BE2C (cell line): ENCODE measurements around the gene RAG2. TPM values are rescaled to one million over a fixed set of nuclear protein-coding genes. Genes with fewer than 3 reads are reported as not detected.

Experiments used
- DNase-seq: peaks from one replicate; pipeline ENCODE4 v3.0.0-alpha.2; 2020
- H3K27me3 ChIP-seq: fragments of 250-450 bp; sonication (Bioruptor Pico); 2 replicates; pipeline ENCODE4 v1.5.1; 2020; ENCODE audit warnings: mild to moderate bottlenecking
- H3K36me3 ChIP-seq: fragments of 250-450 bp; sonication (Bioruptor Pico); 2 replicates; pipeline ENCODE4 v1.5.1; 2020; ENCODE audit warnings: mild to moderate bottlenecking
- H3K4me1 ChIP-seq: fragments of 250-450 bp; sonication (Bioruptor Pico); 2 replicates; pipeline ENCODE4 v1.5.1; 2020
- H3K4me3 ChIP-seq: 2 replicates; pipeline ENCODE4 v1.5.1; 2011; ENCODE audit warnings: low read depth, low read length
- H3K9me3 ChIP-seq: fragments of 250-450 bp; sonication (Bioruptor Pico); 2 replicates; pipeline ENCODE4 v1.5.1; 2020
- CTCF ChIP-seq: IDR thresholded peaks from 2 replicates; pipeline ENCODE4 v1.5.1; 2012; ENCODE audit warnings: mild to moderate bottlenecking, low read depth, low read length
- polyA plus RNA-seq: library from polyadenylated mRNA; unstranded; fragments of >200 nt; gene quantifications from one replicate; pipeline ENCODE4 v1.2.1, GENCODE V29; 2012; ENCODE audit warnings: low read depth, missing spikeins; ENCODE audit not compliant: insufficient read length, insufficient read depth

The RAG2 gene
- 0.56 TPM for polyA plus RNA-seq

- Histone ChIP-seq H3K4me3 (no peak within 1 kb of the TSS), H3K27me3 (no peaks in the 10 kb centered on the region), H3K4me1 (no peaks in the 10 kb centered on the region; the same call in 1 of the 2 replicates), H3K9me3 (no peaks in the 10 kb centered on the region), H3K36me3 (no peaks in the 10 kb centered on the region)
- no peak for DNase-seq
- no peak for TF ChIP-seq CTCF
These were observed at the start of gene RAG2 for GRCh38 chr11:36598051-36598450. RAG2 (minus strand) TSS chr11:36598236; CDS start chr11:36594168, 4,068 bp downstream.

- H3K36me3 ChIP-seq = no peaks in the 10 kb centered on the region
- no peak for TF ChIP-seq CTCF
- no peaks in the 10 kb centered on the region for H3K27me3 ChIP-seq
- H3K9me3 ChIP-seq = no peaks in the 10 kb centered on the region
- no peaks in the 10 kb centered on the region for H3K4me1 ChIP-seq
- no peak overlapping the region for H3K4me3 ChIP-seq
- DNase-seq = no peak
These were observed 40.5 kb upstream of the RAG2 start for GRCh38 chr11:36638556-36638955.

GRCh38 chr11:36635066-36635862 is 37.2 kb upstream of the RAG2 start:
- TF ChIP-seq CTCF = no peak
- no peaks in the 10 kb centered on the region for H3K4me1 ChIP-seq
- no peak overlapping the region for H3K4me3 ChIP-seq
- DNase-seq = no peak
- no peaks in the 10 kb centered on the region for H3K9me3 ChIP-seq
- no peaks in the 10 kb centered on the region for H3K27me3 ChIP-seq
- H3K36me3 ChIP-seq = no peaks in the 10 kb centered on the region

GRCh38 chr11:36631774-36632173 is 33.7 kb upstream of the RAG2 start:
- no peak overlapping the region for H3K4me3 ChIP-seq
- no peak for DNase-seq
- H3K27me3 ChIP-seq = no peaks in the 10 kb centered on the region
- no peaks in the 10 kb centered on the region for H3K36me3 ChIP-seq
- no peaks in the 10 kb centered on the region for H3K9me3 ChIP-seq
- H3K4me1 ChIP-seq = no peaks in the 10 kb centered on the region
- no peak for TF ChIP-seq CTCF

- TF ChIP-seq CTCF = no peak
- Histone ChIP-seq H3K36me3 (no peaks in the 10 kb centered on the region), H3K27me3 (no peaks in the 10 kb centered on the region), H3K4me3 (peak overlapping the region; percentile 14), H3K9me3 (no peaks in the 10 kb centered on the region), H3K4me1 (no peaks in the 10 kb centered on the region)
- peak; percentile 14 for DNase-seq
These were observed 30.8 kb upstream of the RAG2 start for GRCh38 chr11:36628765-36629244.

- Histone ChIP-seq H3K9me3 (no peaks in the 10 kb centered on the region), H3K36me3 (no peaks in the 10 kb centered on the region), H3K4me1 (no peaks in the 10 kb centered on the region), H3K4me3 (no peak overlapping the region), H3K27me3 (no peaks in the 10 kb centered on the region)
- no peak for DNase-seq
- TF ChIP-seq CTCF = no peak
These were observed 30.1 kb upstream of the RAG2 start for GRCh38 chr11:36628141-36628540.
